Hematopoietic multipotent progenitor cell treated with erythropoietin and hydrocortisone succinate and interleukin-3 and kit ligand, for 6 days (in vitro differentiated cells): ENCODE measurements around the gene ERBB4.

Source experiments
- DNase-seq: peaks from one replicate; pipeline ENCODE4 v3.0.0-alpha.2; 2015

Gene ERBB4

DNA sequence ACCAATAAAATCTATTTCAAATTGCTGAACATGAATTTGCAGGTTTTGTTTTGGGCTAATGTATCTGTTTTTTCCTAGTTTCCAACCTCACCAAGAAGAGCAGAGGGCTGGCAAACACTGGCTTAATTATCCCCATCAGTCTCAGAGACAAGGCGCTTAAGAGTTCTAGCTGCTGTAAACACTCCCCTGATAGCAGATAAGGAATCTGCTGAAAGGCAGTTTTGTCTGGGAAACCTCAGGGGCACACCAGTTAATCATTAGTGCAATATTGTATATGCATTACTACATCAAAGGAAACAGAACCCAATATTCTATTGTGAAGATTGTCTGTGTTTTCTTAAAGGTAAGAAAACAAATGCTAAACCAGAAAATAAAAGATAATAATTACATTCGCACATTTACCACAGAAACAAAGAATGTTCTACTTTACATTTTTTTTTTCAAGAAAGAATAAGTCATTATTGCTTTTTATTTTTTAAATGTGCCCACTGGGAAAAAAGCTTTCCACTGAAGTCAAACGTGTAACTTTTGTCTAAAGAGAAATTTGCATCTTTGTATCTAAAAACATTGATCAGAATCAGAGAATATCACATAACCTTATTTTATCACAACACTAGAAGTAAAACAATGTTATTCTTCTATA lies 179.1 kb downstream of the ERBB4 start:
- no peak for DNase-seq

DNA sequence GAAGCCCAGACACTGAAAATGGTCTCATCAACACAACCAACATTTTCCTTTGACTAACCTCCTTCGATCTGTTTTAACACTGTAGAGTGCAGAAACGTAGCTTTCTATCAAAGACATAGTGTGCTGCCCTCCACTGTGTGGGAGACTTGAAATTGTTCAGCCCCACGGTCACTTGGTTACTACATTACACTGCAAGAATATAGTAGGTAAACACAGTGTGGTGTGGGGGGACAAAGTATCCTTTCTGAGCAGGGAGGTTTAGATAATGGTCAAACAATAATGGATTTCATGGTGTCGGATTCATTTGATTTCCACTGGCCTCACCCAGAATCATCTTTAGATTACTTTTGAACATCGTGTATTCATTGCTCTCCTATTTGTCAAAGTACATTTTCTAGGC lies 181.0 kb downstream of the ERBB4 start:
- DNase-seq = no peak

DNA sequence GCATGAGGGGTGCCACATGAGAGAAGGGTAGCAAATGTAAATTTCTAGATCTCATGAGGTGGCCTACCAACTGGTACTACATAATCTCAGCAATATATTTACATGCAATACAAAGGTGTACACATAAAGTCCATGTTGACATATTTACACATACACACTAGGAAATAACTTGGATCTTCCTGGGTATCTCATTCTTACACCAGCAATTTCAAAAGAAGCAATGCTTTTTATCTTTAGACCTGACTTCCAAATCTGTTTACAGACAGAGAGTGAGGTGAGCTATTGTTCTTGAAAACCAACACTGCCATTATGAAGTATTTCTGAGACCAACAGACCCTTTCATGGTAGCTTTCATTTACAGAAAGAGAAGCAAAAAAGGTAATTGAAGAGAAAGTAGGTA lies 184.2 kb downstream of the ERBB4 start:
- DNase-seq = no peak

DNA sequence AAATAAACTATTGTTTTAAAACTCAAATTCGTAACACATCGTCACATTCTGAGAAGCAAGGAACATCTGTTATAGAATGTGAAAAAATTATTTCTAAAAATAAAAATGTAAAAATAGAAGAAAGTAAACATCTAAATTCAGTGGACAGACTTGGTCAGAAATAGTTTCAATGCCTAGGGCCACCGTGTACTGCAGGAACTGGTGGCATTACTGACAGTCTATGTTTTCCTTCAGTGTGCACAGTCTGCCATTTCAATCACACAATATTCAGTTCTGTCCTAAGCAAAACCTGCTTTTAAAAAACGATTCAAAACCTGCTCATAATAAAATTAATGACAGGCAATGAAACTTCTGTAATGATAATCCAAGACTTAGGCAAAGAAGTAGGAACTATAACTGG lies 190.1 kb downstream of the ERBB4 start:
- no peak for DNase-seq

DNA sequence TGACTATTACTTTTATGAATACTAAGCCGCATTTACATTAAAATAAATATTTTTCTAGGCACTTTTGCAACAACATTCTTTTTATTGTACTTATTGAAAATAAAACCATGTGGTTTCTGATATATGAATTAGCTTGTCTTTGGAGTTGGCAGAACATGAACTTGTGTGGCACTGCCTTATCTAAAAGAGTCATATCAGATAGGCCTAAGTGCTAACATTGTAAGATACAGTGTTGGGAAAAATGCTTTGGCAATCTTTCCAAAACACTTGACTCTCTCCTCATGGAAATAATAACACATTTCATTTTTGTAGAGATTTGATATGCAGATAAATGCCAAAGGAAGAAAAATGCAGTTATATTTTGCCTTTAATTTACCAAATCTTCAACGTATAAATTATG lies 191.7 kb downstream of the ERBB4 start:
- DNase-seq = no peak

DNA sequence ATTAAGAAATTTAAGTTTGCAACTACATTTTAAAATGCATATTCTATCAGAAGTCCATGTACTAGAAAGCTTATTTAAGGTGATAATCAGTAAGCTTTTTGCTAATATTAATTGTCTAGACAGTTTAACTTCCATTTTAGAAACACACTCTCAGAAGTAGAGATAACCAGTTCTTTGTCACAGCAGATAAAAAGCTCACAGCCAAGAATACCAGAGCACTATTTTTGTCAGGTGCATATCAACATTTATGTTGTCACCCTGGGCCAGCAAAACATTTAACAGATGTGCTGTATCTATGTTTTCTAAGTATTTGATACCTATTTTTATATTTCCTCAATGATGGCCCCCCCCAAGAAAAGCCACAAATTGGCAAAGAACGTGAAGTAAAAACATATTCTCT lies 192.6 kb downstream of the ERBB4 start:
- no peak for DNase-seq

DNA sequence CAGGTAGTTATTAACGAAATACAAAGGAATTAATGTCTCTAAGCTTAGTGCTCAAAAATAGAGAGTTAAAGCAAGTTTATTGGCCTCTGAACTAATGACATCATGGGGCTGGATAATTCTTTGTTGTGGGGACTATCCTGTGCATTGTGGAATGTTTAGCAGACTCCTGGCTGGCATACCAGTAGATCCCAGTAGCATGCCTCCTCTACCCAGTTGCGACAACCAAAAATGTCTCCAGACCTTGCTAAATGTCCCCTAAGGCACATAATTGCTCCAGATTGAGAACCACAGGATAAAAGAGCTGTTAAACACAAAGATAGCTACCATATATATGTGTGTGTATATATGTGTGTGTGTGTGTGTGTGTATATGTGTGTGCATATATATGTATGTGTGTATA lies 194.5 kb downstream of the ERBB4 start:
- no peak for DNase-seq

DNA sequence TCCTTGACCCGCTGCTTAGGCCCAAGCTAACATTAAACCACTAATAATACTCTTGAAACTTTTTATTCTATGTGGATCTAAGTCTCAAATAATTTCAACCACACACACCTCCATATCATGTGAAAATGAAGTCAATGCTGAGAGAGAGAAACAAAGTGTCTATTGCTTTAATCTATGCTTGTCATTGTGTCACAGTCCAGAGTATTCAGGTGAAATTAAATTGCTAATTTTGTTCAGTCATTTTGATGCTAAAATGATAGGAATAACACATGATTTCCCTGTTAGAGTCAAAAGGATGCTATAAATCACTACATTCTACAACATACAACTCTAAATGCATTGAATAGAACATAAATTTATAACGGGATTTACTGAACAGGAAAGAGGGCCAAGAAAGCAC lies 195.4 kb downstream of the ERBB4 start:
- DNase-seq = no peak

DNA sequence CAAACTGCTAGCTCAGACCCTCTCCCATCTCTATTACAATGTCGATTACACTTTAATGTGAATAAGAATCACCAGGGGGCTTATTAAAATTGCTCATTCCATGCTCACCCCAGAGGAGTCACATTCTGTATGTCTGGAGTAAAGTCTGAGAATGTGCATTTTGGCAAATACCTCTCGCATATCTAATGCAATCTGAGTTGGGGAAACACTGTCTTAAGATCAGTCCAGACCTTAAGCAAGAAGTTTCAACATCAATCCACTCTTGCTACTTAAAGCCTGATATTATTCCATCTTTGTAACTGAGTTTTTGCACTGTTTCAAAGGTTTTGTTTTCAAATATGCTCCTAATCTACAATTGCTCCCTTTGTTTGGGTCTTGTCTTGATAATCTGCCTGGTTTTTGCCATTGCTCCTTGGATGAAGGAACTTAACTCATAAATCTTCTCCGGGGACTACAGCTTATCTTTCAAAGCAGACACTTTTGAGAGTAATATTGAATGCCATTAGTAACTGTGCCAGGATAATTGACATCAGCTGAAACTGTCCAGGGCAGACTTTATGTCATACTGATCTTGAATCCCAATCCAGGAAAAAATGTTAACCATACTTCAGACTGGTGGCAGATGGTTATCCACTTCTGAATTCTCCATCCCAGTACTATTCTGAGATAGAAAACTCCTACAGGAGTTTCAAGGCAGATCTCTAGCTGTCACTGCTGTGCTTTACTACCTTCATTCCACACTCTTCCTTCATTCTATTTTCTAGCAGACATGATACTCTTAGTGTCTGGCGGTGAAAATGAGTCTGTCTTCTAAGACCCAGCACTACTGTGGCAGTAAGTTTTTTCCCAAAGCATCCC lies 200.9 kb downstream of the ERBB4 start:
- no peak for DNase-seq

DNA sequence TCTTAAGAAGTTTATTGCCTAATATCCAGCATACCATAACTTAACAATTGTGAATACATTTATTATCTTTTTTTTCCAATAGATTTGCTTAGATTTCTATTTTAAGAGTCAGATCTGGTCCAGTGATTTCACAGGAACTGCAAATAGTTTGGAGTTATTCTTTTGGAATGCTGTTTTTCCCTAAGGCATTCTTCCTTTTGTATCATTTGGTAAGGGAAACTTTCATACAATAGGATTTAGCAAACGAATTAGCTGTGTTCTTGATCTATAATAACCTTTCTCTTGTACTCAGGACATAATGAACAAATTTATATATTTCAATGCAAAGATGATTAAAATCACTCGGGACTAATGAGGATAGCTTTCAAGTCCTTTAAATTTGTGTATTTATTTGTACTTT lies 201.6 kb downstream of the ERBB4 start:
- no peak for DNase-seq

DNA sequence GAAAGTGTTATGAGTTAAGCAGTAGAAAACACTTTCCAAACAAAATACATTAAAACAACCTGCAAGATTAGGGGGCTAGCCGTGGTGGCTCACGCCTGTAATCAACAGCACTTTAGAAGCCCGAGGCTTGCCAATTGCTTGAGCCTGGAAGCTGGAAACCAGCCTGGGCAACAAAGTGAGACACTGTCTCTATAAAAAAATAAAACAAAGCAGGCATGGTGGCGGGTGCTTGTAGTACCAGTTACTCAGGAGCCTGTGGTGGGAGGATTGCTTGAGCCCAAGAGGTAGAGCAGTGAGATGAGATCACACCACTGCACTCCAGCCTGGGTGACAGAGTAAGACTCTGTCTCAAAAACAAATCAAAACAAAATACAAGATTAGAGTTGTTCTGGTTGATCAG lies 208.3 kb downstream of the ERBB4 start:
- DNase-seq = no peak

DNA sequence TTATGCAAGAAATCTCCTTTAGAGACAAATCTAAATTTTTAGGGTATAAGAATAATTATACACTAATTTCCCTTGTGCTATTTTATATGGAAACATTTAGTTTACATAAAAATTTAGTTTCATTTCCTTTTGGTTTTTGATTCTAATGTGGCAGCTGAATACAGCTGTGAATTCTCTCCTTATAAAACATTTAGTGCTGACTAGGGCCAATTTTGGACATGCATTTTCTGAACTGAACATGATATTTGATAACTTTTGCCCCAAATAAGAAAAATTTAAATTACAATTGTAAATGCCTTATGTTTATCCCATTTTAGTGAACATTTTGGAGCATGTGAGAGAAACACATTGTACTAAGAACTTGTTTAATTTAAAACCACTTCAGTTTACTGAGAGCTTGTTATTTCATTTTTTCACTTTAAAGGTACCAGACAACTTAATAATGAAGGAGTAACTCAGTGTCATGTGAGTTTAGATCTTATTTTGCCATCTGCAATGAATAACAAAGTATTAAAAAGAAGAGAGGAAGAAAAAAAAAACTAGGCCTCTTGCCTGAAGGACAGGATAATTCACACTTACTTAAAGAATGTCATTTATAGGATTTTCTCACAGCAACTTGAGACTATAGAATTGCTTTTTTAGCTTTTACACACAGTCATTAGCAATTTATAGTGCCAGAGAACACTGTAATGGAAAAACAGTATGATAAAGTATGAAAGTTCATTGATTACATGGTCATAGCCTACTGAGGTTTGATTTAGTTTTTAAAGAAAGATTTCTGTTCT lies 209.7 kb downstream of the ERBB4 start:
- DNase-seq = no peak

DNA sequence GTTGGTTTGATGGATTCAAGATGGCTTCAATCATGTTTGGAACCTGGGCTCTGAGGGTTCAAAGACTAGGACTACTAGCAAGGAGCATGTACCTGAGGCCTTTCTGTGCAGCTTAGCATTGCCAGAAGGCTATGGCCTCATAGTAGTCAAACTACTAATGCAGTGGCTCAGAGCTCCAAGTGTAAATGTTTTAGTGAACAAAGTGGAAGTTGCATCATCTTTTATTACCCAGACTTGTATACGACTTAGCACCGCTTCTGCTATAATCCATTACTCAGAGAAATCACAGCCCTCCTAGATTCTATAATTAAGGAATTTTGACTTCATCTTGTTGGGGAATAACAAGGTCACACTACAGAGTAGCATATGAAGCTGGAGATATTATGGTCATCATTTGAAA lies 210.5 kb downstream of the ERBB4 start:
- no peak for DNase-seq

DNA sequence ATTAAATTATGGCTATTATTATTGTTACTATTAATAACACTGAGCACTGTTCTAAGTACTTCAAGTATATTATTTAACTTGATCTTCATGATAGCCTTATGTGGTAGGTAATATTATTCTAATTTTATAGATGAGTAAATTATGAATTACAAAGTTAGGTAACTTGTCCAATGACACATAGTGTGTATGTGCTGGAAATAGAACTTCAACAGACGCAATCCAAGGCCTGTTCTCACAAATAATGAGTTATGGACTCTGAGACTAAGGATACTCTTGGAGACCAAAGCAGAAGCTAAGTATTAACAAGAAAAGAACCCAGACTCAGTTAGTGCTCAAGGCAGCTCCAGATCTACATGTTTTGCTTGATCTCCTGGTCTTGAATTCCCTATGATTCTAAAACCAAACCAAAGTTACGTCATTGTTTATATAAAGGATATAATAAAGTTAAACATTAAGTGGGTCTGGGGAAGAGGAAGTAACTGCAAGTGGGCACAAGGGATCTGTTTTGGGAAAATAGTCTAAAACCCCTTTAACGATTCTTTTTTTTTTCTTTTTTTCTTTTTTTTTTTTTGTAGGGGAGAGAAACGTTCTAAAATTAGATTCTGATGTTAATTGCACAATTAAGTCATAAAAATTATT lies 211.3 kb downstream of the ERBB4 start:
- DNase-seq = no peak

DNA sequence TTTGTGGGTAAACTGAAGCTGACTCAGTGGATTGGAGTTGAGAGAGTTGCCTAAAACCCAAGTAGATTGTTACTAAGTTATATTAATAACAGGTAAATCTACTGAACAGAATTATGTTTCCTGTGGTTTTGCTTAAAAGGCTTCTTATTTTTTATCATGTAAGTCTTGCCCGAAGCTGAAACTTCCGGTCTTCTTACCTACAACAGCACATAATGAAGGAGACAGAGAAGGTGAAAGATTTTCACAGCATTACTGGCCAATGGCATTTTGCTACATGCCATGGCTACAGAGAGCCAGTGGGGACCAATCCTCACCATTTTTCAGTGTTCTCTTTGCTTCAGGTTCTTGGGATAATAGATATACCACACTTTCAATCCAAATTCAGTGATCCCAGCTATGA lies 220.0 kb downstream of the ERBB4 start:
- DNase-seq = no peak

DNA sequence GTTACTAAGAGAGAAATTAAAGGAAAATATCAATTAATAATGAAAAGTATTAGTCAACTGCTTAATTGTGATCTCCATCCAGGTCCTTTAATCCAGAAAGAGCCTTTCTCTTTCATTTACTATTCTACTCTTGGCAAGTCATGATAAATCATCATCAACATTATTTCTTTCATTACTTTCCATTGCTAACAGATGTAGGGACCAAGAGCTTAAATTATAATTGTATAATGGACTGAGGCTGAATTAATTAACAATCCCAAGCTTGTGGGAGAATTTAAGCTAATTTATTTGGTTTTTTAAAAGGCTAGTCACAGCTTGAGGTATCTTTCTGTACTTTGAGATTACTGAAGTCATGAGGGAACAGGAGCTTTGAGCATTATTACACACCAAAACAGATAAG lies 223.9 kb downstream of the ERBB4 start:
- DNase-seq = no peak

DNA sequence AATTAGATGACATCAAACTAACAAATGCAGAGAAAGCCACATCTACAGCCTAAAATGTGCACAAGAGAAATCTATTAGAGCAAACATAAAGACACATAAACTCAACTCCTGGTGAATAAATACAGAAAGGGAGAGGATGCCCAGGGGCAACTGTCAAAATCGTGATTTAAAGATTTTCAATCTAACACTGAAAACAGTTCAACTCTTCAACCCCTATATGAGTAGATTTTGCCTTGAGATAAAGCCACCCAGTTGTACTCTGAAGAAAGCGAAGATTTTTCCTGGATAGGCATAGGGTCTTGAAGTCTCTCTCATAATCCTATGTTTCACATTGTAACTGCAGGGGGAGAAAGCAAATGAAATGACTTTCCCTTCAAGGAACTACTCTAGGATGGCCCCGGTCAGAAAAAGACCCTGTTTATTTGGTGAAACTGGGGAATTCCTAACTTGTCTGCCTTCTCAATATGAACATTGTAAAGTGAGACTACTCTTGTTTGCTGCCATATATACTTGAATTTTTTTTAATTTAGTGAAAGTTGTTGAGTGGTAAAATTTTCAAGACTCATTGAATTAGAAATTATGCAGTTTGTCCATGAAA lies 226.7 kb downstream of the ERBB4 start:
- DNase-seq = no peak

DNA sequence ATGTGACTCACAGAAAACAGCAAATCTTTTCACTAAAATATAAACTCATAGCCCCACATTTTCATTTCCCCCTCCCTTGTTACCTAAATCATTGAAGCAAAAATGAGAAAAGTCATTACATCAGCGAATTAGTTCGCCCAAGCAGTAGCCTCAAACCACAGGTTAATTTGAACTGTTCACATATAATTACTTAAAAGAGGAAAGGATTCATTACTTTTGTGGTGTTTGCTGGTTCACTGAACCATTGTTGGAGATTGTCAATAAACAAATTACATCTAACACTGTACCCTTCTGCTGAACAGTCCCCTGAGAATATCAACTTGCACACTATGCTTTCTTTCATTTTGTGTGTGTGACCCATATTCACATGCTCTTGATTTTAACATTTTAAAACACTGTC lies 238.7 kb downstream of the ERBB4 start:
- no peak for DNase-seq

DNA sequence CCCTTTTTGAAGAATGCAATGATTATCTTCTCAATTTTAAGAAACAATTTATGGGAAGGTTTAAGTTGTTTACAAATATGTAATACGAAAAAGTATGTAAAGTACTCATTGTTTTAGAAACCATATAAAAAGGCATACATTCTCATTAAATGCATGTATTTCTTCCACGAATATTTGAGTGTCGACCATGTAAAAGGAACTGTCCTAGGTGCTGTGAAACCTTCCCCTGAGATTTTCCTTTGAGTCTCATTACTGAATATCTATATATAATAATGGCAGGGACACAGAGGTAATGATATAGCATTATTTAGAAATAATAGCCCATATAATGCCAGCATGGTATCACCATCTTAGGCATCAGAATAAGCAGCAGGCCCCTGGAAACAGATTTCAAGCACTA lies 239.3 kb downstream of the ERBB4 start:
- no peak for DNase-seq

DNA sequence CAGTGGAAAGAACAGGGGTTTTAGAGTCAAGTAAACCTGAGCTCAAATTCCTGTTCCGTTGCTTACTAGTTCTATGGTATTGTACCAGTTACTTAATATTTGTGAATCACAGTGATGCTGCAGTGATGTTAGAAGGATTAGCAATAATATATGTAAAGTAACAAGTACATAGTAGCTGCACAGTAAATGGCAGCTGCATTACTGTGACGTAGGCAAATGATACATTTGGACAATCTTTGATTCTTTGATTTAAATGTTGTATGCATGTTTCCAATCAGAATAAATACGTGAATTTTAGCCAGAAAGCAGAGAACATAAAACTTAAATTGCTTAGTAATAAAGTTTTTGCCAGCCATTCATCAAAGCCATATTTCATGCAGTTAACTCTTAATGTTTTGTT lies 243.0 kb downstream of the ERBB4 start:
- no peak for DNase-seq

DNA sequence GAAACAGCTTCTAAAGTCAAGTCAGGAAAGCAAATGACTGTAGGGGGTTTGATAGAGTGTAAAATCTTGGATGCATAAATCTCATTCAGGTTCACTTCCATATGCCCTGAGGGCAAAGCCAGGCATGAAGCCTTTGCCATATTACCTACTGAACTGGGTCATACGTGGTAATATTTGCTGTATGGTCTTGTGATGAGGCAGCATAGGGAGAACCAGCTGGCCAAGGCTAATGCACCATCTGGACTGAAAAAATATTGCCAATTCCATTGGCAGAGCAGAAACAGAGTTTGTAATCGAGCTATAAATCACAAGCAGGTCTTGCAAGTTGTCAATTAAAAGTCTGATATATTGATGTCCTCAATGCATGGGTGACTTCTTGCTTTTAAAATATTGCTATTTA lies 243.8 kb downstream of the ERBB4 start:
- no peak for DNase-seq

DNA sequence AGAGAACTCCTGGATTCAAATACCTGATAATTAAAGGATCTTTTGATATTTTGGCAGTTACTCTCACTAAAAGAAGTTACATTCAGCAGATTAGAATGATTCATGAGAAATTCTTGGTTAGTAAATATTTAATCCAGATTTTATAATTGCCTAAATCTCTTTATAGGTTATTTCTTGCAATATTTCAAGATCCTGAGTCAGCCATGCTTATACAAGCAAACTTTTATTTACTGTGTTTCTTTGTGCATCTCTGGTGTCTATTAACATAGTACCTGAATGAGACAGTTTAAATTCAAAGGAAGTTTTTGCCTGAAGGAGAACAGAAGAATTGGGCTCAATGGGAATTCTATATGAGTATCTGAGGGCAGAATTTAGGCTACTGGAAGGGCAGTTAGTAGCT lies 249.3 kb downstream of the ERBB4 start:
- DNase-seq = no peak

DNA sequence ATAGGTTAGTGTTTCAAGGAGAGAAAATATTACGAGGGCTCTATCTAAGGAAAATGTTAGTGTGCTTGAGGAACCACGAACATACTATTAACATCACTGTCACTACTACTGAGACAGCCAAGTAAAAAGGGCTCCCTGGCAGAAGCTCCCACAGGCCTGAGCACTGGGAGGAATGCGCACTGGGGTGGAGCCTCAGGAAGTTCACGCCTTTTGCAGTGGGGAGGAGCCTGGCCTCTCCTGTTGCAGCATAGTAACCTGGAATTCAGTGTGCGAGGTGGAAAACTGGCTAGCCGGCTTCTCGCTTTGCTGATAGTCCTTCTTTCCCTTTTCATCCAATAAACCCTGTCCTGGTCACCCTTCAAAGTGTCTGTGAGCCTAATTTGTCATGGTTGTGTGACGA lies 250.3 kb downstream of the ERBB4 start:
- no peak for DNase-seq
